Progenitor cell of endocrine pancreas (in vitro differentiated cells): ENCODE measurements around the gene LASP1. TPM values are rescaled to one million over a fixed set of nuclear protein-coding genes. Genes with fewer than 3 reads are reported as not detected.

Source experiments
- DNase-seq: peaks from one replicate; pipeline ENCODE4 v3.0.0; 2021; ENCODE audit warnings: low spot score; ENCODE audit not compliant: unreplicated experiment
- H3K27ac Mint-ChIP-seq: 2 replicates; pipeline ENCODE4 v1.8.0; 2021; ENCODE audit warnings: mild to moderate bottlenecking, moderate library complexity, mixed read lengths
- H3K27me3 Mint-ChIP-seq: 2 replicates; pipeline ENCODE4 v1.8.0; 2021; ENCODE audit warnings: mixed read lengths
- H3K36me3 Mint-ChIP-seq: 2 replicates; pipeline ENCODE4 v1.8.0; 2022; ENCODE audit warnings: mixed read lengths; ENCODE audit not compliant: insufficient read depth
- H3K4me1 Mint-ChIP-seq: 2 replicates; pipeline ENCODE4 v1.8.0; 2021; ENCODE audit warnings: low read depth, mixed read lengths
- H3K4me3 Mint-ChIP-seq: 2 replicates; pipeline ENCODE4 v1.8.0; 2021; ENCODE audit warnings: low read depth, mild to moderate bottlenecking, moderate library complexity, mixed read lengths
- H3K9me3 Mint-ChIP-seq: 2 replicates; pipeline ENCODE4 v1.8.0; 2021; ENCODE audit warnings: low read depth, mixed read lengths
- total RNA-seq: library from RNA; stranded (reverse); gene quantifications from 2 replicates; pipeline ENCODE4 v1.2.1, GENCODE V29; 2021
- TF ChIP-seq, protein P1 (sequence below): fragments of 200-600 bp; sonication (generic); IDR thresholded peaks from one replicate; pipeline ENCODE4 v1.5.0; 2021; ENCODE audit warnings: antibody characterized with exemption, mild to moderate bottlenecking; ENCODE audit not compliant: unreplicated experiment

The LASP1 gene
- total RNA-seq, 1 donor from 2014 or later = 135 TPM

DNA sequence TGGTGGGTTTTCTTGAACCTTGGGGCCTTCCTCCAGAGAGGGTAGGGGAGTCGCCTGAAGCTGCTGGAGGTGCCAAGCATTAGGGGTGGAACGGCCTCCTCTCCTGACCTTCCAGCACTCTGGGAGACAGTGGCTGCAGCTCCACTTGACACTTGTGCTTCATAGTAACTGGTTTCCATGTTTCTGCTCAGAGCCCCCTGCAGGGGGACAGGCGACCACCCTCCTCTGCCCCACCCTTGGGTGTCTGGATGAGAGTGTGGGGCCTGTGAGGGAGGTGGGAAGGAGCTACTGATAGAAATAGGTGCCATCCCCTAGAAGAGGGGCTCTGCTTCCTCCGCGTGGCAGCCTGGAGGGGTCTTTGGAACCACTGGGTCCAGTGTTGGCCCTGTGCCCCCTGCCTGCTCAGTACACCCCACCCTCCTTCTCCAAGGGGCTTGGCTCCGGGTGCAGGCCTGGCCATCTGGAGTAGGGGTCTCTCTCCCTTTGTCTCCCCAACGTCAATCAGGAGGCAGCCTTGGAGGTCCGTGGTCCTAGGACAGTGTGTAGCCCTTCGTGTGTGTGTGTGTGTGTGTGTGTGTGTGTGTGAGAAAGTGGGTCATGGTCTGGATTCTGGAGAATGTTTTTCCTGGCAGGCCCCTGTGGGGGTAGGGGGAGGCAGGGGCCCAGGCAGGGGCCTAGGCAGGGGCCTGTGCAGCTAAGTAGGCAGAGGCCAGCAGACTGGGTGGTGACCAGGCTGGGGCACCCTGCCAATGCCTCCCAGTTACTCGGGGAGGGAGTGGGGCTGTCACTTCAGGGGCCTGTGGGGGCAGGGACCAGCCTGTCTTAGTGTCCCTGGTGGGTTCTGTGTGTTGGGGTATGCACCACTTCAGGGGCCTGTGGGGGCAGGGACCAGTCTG lies 4.9 kb downstream of the LASP1 start:
- no peak overlapping the region for H3K27ac Mint-ChIP-seq
- no peak for DNase-seq
- no peaks in the 10 kb centered on the region for H3K9me3 Mint-ChIP-seq
- H3K4me1 Mint-ChIP-seq = peaks cover 36% of the 10 kb centered on the region
- H3K36me3 Mint-ChIP-seq = peaks cover 4% of the 10 kb centered on the region
- no peaks in the 10 kb centered on the region for H3K27me3 Mint-ChIP-seq
- TF ChIP-seq, protein P1, sequence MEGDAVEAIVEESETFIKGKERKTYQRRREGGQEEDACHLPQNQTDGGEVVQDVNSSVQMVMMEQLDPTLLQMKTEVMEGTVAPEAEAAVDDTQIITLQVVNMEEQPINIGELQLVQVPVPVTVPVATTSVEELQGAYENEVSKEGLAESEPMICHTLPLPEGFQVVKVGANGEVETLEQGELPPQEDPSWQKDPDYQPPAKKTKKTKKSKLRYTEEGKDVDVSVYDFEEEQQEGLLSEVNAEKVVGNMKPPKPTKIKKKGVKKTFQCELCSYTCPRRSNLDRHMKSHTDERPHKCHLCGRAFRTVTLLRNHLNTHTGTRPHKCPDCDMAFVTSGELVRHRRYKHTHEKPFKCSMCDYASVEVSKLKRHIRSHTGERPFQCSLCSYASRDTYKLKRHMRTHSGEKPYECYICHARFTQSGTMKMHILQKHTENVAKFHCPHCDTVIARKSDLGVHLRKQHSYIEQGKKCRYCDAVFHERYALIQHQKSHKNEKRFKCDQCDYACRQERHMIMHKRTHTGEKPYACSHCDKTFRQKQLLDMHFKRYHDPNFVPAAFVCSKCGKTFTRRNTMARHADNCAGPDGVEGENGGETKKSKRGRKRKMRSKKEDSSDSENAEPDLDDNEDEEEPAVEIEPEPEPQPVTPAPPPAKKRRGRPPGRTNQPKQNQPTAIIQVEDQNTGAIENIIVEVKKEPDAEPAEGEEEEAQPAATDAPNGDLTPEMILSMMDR = no peak
- no peak overlapping the region for H3K4me3 Mint-ChIP-seq

- Mint-ChIP-seq H3K4me3 (no peak overlapping the region), H3K36me3 (peaks cover 4% of the 10 kb centered on the region)
These were observed 5.7 kb downstream of the LASP1 start for GRCh38 chr17:38875477-38876075.

GRCh38 chr17:38877130-38877851 lies 7.4 kb downstream of the LASP1 start:
- peaks cover 36% of the 10 kb centered on the region for H3K4me1 Mint-ChIP-seq
- no peak for DNase-seq
- TF ChIP-seq, protein P1 = no peak

More at GRCh38 chr17:38875477-38876075, 5.7 kb downstream of the LASP1 start:
- TF ChIP-seq, protein P1 = no peak
- no peak for DNase-seq
- H3K9me3 Mint-ChIP-seq = no peaks in the 10 kb centered on the region
- peaks cover 45% of the 10 kb centered on the region for H3K4me1 Mint-ChIP-seq
- no peak overlapping the region for H3K27ac Mint-ChIP-seq
- H3K27me3 Mint-ChIP-seq = no peaks in the 10 kb centered on the region

DNA sequence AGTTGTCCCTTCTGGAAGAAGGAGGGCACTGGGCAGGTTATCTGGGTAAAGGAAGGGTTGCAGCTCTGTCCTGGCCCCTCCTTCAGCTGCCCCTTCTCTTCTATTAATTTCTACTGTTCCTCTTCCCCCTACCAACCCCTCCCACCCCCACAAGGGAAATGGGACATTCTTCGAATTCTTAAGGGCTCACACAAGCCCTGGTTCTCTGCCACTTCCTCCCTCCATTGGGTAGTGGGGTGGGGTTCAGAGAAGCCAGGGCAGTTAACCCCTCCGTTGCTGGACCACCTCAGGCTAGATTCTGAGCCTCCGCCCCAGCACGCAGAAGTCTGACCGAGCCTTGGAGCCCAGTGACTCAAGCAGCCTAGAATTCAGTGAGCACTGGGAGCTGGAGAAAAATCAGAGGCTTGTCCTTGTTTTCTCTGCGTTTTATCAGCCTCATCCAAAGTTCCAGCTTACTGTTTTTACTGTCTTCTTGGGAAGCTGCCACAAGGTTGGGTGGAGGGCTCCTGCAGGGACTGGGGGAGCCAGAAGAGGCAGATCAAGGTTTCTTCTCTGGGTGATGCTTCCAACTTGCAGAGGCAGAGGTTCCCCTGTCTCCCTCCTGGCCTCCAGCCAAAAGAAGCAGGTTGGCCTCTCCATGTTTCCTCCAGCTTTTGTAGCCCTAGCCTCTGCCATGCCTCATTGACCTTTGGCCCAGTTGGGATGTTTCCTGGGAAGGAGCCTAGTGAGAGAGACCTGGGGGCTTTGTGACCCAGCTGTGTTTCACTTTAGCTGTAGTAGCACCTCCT lies 10.2 kb downstream of the LASP1 start:
- Mint-ChIP-seq H3K4me1 (peaks cover 33% of the 10 kb centered on the region), H3K9me3 (no peaks in the 10 kb centered on the region), H3K27ac (peak overlapping the region; percentile 80), H3K36me3 (peaks cover 15% of the 10 kb centered on the region), H3K27me3 (no peaks in the 10 kb centered on the region), H3K4me3 (peak overlapping the region; percentile 29)
- no peak for DNase-seq
- TF ChIP-seq, protein P1 = no peak

More at GRCh38 chr17:38877130-38877851, 7.4 kb downstream of the LASP1 start:
- H3K36me3 Mint-ChIP-seq = peaks cover 9% of the 10 kb centered on the region
- no peaks in the 10 kb centered on the region for H3K9me3 Mint-ChIP-seq
- H3K4me3 Mint-ChIP-seq = no peak overlapping the region
- peak overlapping the region; percentile 49 for H3K27ac Mint-ChIP-seq
- no peaks in the 10 kb centered on the region for H3K27me3 Mint-ChIP-seq
